SK-N-SH treated with all-trans-retinoic acid at 6 μM for 48 hours (cell line): Measurements from ENCODE around the gene NECTIN3.

Experiments
- ATAC-seq: fragments of 200-7000 bp; cut with Tn5 transposase; 3 replicates; pipeline ENCODE4 v1.9.1; 2020; ENCODE audit warnings: mild to moderate bottlenecking, moderate library complexity
- ARNTL ChIP-seq: fragments of 450-650 bp; formaldehyde crosslinking; IDR thresholded peaks from 2 replicates; pipeline ENCODE4 v1.5.0; 2020; ENCODE audit warnings: low read depth, mild to moderate bottlenecking, moderate library complexity, borderline replicate concordance
- BACH2 ChIP-seq: fragments of 250-450 bp; sonication (Bioruptor Pico); IDR thresholded peaks from 2 replicates; pipeline ENCODE4 v1.9.0; 2021; ENCODE audit warnings: mild to moderate bottlenecking, borderline replicate concordance
- CSDC2 ChIP-seq: fragments of 250-450 bp; sonication (Bioruptor Pico); IDR thresholded peaks from 2 replicates; pipeline ENCODE4 v1.5.0; 2020; ENCODE audit warnings: mild to moderate bottlenecking, moderate library complexity
- ESRRG ChIP-seq: fragments of 250-450 bp; sonication (Bioruptor Pico); IDR thresholded peaks from 2 replicates; pipeline ENCODE4 v1.6.1; 2021; ENCODE audit warnings: mild to moderate bottlenecking
- GLIS3 ChIP-seq: fragments of 250-450 bp; sonication (Bioruptor Pico); IDR thresholded peaks from 2 replicates; pipeline ENCODE4 v1.5.0; 2020; ENCODE audit warnings: mild to moderate bottlenecking, moderate library complexity
- ISL1 ChIP-seq: fragments of 250-450 bp; sonication (Bioruptor Pico); IDR thresholded peaks from 2 replicates; pipeline ENCODE4 v2.1.2; 2022; ENCODE audit warnings: mild to moderate bottlenecking, moderate library complexity
- OSR1 ChIP-seq: fragments of 250-450 bp; sonication (Bioruptor Pico); IDR thresholded peaks from 2 replicates; pipeline ENCODE4 v1.8.0; 2022; ENCODE audit warnings: moderate library complexity, mild to moderate bottlenecking, inconsistent platforms
- SNAI2 ChIP-seq: fragments of 250-450 bp; sonication (Bioruptor Pico); IDR thresholded peaks from 2 replicates; pipeline ENCODE4 v1.5.0; 2020; ENCODE audit warnings: mild to moderate bottlenecking, moderate library complexity
- TCF4 ChIP-seq: fragments of 250-450 bp; sonication (Bioruptor Pico); IDR thresholded peaks from 2 replicates; pipeline ENCODE4 v1.8.0; 2021; ENCODE audit warnings: mild to moderate bottlenecking, moderate library complexity, borderline replicate concordance
- TOX ChIP-seq: fragments of 250-450 bp; sonication (Bioruptor Pico); IDR thresholded peaks from 2 replicates; pipeline ENCODE4 v1.8.0; 2021; ENCODE audit warnings: mild to moderate bottlenecking, moderate library complexity, borderline replicate concordance
- ZC3H10 ChIP-seq: fragments of 250-450 bp; sonication (Bioruptor Pico); IDR thresholded peaks from 2 replicates; pipeline ENCODE4 v1.5.1; 2021; ENCODE audit warnings: mild to moderate bottlenecking, moderate library complexity
- ZFP3 ChIP-seq: fragments of 250-450 bp; sonication (Bioruptor Pico); IDR thresholded peaks from 2 replicates; pipeline ENCODE4 v1.5.0; 2020; ENCODE audit warnings: mild to moderate bottlenecking, moderate library complexity
- ZFP30 ChIP-seq: fragments of 450-650 bp; formaldehyde crosslinking; IDR thresholded peaks from 2 replicates; pipeline ENCODE4 v1.5.0; 2022; ENCODE audit warnings: mild to moderate bottlenecking, moderate library complexity
- ZNF565 ChIP-seq: fragments of 450-650 bp; formaldehyde crosslinking; conservative IDR thresholded peaks from 2 replicates; pipeline ENCODE4 v1.5.0; 2020; ENCODE audit warnings: low read depth, mild to moderate bottlenecking, moderate library complexity
- ZNF70 ChIP-seq: fragments of 450-650 bp; formaldehyde crosslinking; IDR thresholded peaks from 2 replicates; pipeline ENCODE4 v1.5.0; 2020; ENCODE audit warnings: mild to moderate bottlenecking, moderate library complexity
- ZNF8 ChIP-seq: fragments of 450-650 bp; formaldehyde crosslinking; IDR thresholded peaks from 2 replicates; pipeline ENCODE4 v1.5.0; 2020; ENCODE audit warnings: mild to moderate bottlenecking, moderate library complexity
- TF ChIP-seq, protein P1 (sequence below): fragments of 250-450 bp; sonication (Bioruptor Pico); IDR thresholded peaks from 2 replicates; pipeline ENCODE4 v1.8.0; 2021; ENCODE audit warnings: low read depth, mild to moderate bottlenecking, moderate library complexity, borderline replicate concordance
- TF ChIP-seq, protein P2 (sequence below): fragments of 250-450 bp; sonication (Bioruptor Pico); IDR thresholded peaks from 2 replicates; pipeline ENCODE4 v1.8.0; 2020; ENCODE audit warnings: mild to moderate bottlenecking, moderate library complexity, borderline replicate concordance
- TF ChIP-seq, protein P3 (sequence below): fragments of 250-450 bp; sonication (Bioruptor Pico); IDR thresholded peaks from 2 replicates; pipeline ENCODE4 v1.5.1; 2020; ENCODE audit warnings: low read depth, mild to moderate bottlenecking, moderate library complexity
- TF ChIP-seq, protein P4 (sequence below): fragments of 250-450 bp; sonication (Bioruptor Pico); IDR thresholded peaks from 2 replicates; pipeline ENCODE4 v1.5.1; 2021; ENCODE audit warnings: mild to moderate bottlenecking, moderate library complexity
- TF ChIP-seq, protein P5 (sequence below): fragments of 250-450 bp; sonication (Bioruptor Pico); IDR thresholded peaks from 2 replicates; pipeline ENCODE4 v1.5.0; 2020; ENCODE audit warnings: mild to moderate bottlenecking, moderate library complexity

NECTIN3 gene

DNA sequence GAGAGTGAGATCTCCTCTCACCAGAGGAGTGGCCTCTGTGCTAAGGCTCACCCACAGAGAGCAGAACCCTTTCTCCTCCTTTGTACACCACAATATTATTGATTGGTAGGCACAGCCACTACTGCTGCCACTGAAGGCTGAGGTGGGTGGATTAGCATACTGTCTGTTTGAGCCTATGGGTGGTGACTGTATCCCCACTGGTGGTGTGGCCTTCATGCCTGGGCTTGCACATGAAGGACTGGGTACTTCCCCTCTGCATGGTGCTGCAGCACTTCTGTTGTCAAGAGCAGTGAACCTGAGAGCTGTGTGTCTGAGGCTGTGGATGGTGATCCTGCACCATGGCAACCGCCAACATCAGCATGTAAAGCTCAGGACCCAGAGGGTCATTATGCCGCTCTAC, 35.7 kb upstream of the NECTIN3 start:
- no peak for ATAC-seq
- no peak for TF ChIP-seq ESRRG (CRISPR knock-in tag)
- no peak for TF ChIP-seq ZFP3 (CRISPR knock-in tag)
- no peak for TF ChIP-seq TOX (CRISPR knock-in tag)
- no peak for TF ChIP-seq SNAI2
- no peak for TF ChIP-seq ZNF565
- no peak for TF ChIP-seq GLIS3
- TF ChIP-seq, protein P1, sequence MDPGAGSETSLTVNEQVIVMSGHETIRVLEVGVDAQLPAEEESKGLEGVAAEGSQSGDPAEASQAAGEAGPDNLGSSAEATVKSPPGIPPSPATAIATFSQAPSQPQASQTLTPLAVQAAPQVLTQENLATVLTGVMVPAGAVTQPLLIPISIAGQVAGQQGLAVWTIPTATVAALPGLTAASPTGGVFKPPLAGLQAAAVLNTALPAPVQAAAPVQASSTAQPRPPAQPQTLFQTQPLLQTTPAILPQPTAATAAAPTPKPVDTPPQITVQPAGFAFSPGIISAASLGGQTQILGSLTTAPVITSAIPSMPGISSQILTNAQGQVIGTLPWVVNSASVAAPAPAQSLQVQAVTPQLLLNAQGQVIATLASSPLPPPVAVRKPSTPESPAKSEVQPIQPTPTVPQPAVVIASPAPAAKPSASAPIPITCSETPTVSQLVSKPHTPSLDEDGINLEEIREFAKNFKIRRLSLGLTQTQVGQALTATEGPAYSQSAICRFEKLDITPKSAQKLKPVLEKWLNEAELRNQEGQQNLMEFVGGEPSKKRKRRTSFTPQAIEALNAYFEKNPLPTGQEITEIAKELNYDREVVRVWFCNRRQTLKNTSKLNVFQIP (CRISPR knock-in tag): no peak
- no peak for TF ChIP-seq ARNTL (CRISPR knock-in tag)
- no peak for TF ChIP-seq OSR1 (CRISPR knock-in tag)
- no peak for TF ChIP-seq ZC3H10 (CRISPR knock-in tag)
- no peak for TF ChIP-seq ZNF8 (CRISPR knock-in tag)
- TF ChIP-seq TCF4 (CRISPR knock-in tag): no peak
- TF ChIP-seq ZFP30 (CRISPR knock-in tag): no peak
- no peak for TF ChIP-seq ISL1
- no peak for TF ChIP-seq ZNF70 (CRISPR knock-in tag)
- no peak for TF ChIP-seq BACH2
- TF ChIP-seq, protein P2, sequence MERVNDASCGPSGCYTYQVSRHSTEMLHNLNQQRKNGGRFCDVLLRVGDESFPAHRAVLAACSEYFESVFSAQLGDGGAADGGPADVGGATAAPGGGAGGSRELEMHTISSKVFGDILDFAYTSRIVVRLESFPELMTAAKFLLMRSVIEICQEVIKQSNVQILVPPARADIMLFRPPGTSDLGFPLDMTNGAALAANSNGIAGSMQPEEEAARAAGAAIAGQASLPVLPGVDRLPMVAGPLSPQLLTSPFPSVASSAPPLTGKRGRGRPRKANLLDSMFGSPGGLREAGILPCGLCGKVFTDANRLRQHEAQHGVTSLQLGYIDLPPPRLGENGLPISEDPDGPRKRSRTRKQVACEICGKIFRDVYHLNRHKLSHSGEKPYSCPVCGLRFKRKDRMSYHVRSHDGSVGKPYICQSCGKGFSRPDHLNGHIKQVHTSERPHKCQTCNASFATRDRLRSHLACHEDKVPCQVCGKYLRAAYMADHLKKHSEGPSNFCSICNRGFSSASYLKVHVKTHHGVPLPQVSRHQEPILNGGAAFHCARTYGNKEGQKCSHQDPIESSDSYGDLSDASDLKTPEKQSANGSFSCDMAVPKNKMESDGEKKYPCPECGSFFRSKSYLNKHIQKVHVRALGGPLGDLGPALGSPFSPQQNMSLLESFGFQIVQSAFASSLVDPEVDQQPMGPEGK (CRISPR knock-in tag): no peak
- TF ChIP-seq, protein P3, sequence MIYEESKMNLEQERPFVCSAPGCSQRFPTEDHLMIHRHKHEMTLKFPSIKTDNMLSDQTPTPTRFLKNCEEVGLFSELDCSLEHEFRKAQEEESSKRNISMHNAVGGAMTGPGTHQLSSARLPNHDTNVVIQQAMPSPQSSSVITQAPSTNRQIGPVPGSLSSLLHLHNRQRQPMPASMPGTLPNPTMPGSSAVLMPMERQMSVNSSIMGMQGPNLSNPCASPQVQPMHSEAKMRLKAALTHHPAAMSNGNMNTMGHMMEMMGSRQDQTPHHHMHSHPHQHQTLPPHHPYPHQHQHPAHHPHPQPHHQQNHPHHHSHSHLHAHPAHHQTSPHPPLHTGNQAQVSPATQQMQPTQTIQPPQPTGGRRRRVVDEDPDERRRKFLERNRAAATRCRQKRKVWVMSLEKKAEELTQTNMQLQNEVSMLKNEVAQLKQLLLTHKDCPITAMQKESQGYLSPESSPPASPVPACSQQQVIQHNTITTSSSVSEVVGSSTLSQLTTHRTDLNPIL (CRISPR knock-in tag): no peak
- no peak for TF ChIP-seq CSDC2 (CRISPR knock-in tag)

DNA sequence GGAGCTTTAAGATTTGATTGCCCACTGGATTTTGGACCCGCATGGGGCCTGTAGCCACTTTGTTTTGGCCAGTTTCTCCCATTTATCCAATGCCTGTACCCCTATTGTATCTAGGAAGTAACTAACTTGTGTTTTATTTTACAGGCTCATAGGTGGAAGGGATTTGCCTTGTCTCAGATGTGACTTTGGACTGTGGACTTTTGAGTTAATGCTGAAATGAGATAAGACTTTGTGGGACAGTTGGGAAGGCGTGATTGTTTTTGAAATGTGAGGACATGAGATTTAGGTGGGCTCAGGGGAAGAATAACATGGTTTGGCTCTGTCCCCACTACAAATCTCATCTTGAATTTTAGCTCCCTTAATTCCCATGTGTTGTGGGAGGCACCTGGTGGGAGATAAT, 30.7 kb upstream of the NECTIN3 start:
- no peak for ATAC-seq
- TF ChIP-seq BACH2 (no peak), ZNF565 (no peak), ZFP30 (CRISPR knock-in tag) (no peak), SNAI2 (no peak), GLIS3 (no peak)
- TF ChIP-seq, protein P1 (CRISPR knock-in tag): no peak
- TF ChIP-seq, protein P4, sequence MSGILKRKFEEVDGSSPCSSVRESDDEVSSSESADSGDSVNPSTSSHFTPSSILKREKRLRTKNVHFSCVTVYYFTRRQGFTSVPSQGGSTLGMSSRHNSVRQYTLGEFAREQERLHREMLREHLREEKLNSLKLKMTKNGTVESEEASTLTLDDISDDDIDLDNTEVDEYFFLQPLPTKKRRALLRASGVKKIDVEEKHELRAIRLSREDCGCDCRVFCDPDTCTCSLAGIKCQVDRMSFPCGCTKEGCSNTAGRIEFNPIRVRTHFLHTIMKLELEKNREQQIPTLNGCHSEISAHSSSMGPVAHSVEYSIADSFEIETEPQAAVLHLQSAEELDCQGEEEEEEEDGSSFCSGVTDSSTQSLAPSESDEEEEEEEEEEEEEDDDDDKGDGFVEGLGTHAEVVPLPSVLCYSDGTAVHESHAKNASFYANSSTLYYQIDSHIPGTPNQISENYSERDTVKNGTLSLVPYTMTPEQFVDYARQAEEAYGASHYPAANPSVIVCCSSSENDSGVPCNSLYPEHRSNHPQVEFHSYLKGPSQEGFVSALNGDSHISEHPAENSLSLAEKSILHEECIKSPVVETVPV (CRISPR knock-in tag): no peak

DNA sequence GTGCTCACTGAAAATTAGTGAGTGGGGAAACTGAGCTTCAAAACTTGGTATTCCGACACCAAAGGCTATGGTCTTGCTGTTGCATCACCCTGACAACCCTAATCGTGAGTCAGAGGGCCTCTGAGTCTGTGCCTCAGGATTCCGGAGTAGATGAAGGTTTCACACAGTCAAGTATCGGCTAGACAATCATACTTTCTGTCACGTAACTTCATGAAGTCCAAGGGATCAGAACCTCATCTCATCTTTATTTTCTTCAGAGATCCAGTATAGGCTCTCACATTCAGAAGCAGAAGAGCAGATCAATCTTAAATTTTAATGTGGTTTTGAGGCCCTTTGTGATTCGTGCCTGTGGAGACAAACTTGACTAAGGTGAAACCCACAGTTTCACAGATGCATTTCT, 26.1 kb upstream of the NECTIN3 start:
- ATAC-seq: no peak
- TF ChIP-seq SNAI2: no peak
- TF ChIP-seq, protein P3 (CRISPR knock-in tag): no peak
- TF ChIP-seq, protein P4 (CRISPR knock-in tag): no peak
- TF ChIP-seq, protein P5, sequence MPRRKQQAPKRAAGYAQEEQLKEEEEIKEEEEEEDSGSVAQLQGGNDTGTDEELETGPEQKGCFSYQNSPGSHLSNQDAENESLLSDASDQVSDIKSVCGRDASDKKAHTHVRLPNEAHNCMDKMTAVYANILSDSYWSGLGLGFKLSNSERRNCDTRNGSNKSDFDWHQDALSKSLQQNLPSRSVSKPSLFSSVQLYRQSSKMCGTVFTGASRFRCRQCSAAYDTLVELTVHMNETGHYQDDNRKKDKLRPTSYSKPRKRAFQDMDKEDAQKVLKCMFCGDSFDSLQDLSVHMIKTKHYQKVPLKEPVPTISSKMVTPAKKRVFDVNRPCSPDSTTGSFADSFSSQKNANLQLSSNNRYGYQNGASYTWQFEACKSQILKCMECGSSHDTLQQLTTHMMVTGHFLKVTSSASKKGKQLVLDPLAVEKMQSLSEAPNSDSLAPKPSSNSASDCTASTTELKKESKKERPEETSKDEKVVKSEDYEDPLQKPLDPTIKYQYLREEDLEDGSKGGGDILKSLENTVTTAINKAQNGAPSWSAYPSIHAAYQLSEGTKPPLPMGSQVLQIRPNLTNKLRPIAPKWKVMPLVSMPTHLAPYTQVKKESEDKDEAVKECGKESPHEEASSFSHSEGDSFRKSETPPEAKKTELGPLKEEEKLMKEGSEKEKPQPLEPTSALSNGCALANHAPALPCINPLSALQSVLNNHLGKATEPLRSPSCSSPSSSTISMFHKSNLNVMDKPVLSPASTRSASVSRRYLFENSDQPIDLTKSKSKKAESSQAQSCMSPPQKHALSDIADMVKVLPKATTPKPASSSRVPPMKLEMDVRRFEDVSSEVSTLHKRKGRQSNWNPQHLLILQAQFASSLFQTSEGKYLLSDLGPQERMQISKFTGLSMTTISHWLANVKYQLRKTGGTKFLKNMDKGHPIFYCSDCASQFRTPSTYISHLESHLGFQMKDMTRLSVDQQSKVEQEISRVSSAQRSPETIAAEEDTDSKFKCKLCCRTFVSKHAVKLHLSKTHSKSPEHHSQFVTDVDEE (CRISPR knock-in tag): no peak
- TF ChIP-seq, protein P2 (CRISPR knock-in tag): no peak
- no peak for TF ChIP-seq ZFP3 (CRISPR knock-in tag)
- no peak for TF ChIP-seq TCF4 (CRISPR knock-in tag)
- no peak for TF ChIP-seq ZFP30 (CRISPR knock-in tag)
- TF ChIP-seq ZC3H10 (CRISPR knock-in tag): no peak
- no peak for TF ChIP-seq ZNF565
- TF ChIP-seq BACH2: no peak
- no peak for TF ChIP-seq GLIS3
